Measurements from ENCODE around the gene HSF2BP. TPM values are rescaled to one million over a fixed set of nuclear protein-coding genes. Genes with fewer than 3 reads are reported as not detected.
"Not testable (repeated sequence)": the region's sequence is repeated elsewhere in the genome, so short reads cannot be mapped to it uniquely, and the experiment has no call there.

The HSF2BP gene
- total RNA-seq, 3 donors from 2014 or later, result 0.32 to 1.8 (median 1.3) TPM

- Histone ChIP-seq H3K4me1 (no peaks in the 10 kb centered on the region), H3K27ac (no peak overlapping the region), H3K4me3 (no peak overlapping the region), H3K9me3 (no peaks in the 10 kb centered on the region), H3K36me3 (no peaks in the 10 kb centered on the region), H3K27me3 (no peaks in the 10 kb centered on the region)
- intact Hi-C loops (cut with DNase I; ENCODE audit: low total_unique reads), result no loop called here
- TF ChIP-seq POLR2AphosphoS5 (IDR thresholded peaks at IDR 0.05), result no peak
- TF ChIP-seq POLR2A (IDR thresholded peaks at IDR 0.05), result no peak
- no peak for TF ChIP-seq CTCF (IDR thresholded peaks at IDR 0.05)
- DNase-seq (ENCODE audit: low spot score in 2 of 2), result no peak
Measured at GRCh38 chr21:43702785-43703034, 43.4 kb upstream of the HSF2BP start.

GRCh38 chr21:43701936-43702784, 42.9 kb upstream of the HSF2BP start:
- Histone ChIP-seq H3K4me3 (no peak overlapping the region), H3K9me3 (no peaks in the 10 kb centered on the region), H3K4me1 (no peaks in the 10 kb centered on the region), H3K27ac (no peak overlapping the region), H3K36me3 (no peaks in the 10 kb centered on the region), H3K27me3 (no peaks in the 10 kb centered on the region)
- no peak for TF ChIP-seq POLR2A (IDR thresholded peaks at IDR 0.05)
- TF ChIP-seq CTCF (IDR thresholded peaks at IDR 0.05), result no peak
- no peak for TF ChIP-seq POLR2AphosphoS5 (IDR thresholded peaks at IDR 0.05)
- no peak for DNase-seq (ENCODE audit: low spot score in 2 of 2)
- intact Hi-C loops (cut with DNase I; ENCODE audit: low total_unique reads), result no loop called here

GRCh38 chr21:43699933-43700599, 40.8 kb upstream of the HSF2BP start:
- no peak for DNase-seq (ENCODE audit: low spot score in 2 of 2)
- Histone ChIP-seq H3K27ac (no peak overlapping the region), H3K4me3 (no peak overlapping the region), H3K9me3 (no peaks in the 10 kb centered on the region), H3K36me3 (no peaks in the 10 kb centered on the region), H3K4me1 (no peaks in the 10 kb centered on the region), H3K27me3 (no peaks in the 10 kb centered on the region)
- intact Hi-C loops (cut with DNase I; ENCODE audit: low total_unique reads), result no loop called here
- no peak for TF ChIP-seq POLR2AphosphoS5 (IDR thresholded peaks at IDR 0.05)
- TF ChIP-seq POLR2A (IDR thresholded peaks at IDR 0.05), result no peak
- TF ChIP-seq CTCF (IDR thresholded peaks at IDR 0.05), result no peak

- H3K4me3 ChIP-seq; H3K4me1 ChIP-seq; H3K9me3 ChIP-seq; H3K27ac ChIP-seq; H3K27me3 ChIP-seq; H3K36me3 ChIP-seq; intact Hi-C loops (cut with DNase I; ENCODE audit: low total_unique reads); DNase-seq (ENCODE audit: low spot score in 2 of 2): not testable (repeated sequence)
Measured at GRCh38 chr21:43699492-43699777, 40.1 kb upstream of the HSF2BP start.

GRCh38 chr21:43697758-43698643, 38.7 kb upstream of the HSF2BP start:
- Histone ChIP-seq H3K9me3 (no peaks in the 10 kb centered on the region), H3K36me3 (no peaks in the 10 kb centered on the region), H3K27me3 (no peaks in the 10 kb centered on the region), H3K4me3 (no peak overlapping the region), H3K27ac (no peak overlapping the region), H3K4me1 (no peaks in the 10 kb centered on the region)
- no peak for DNase-seq (ENCODE audit: low spot score in 2 of 2)
- intact Hi-C loops (cut with DNase I; ENCODE audit: low total_unique reads), result no loop called here
- TF ChIP-seq POLR2AphosphoS5 (IDR thresholded peaks at IDR 0.05) (no peak), POLR2A (IDR thresholded peaks at IDR 0.05) (no peak), CTCF (IDR thresholded peaks at IDR 0.05) (no peak)

Data from breast epithelium (tissue), 4 donors.